ENCODE results near the gene BABAM2. TPM values are rescaled to one million over a fixed set of nuclear protein-coding genes. Genes with fewer than 3 reads are reported as not detected.
A peak's percentile ranks its signal among the peaks of the same experiment; 100 is the strongest.

BABAM2 gene
- total RNA-seq, 2 experiments from 2014 or later, result 19.7 to 33.2 TPM

DNA sequence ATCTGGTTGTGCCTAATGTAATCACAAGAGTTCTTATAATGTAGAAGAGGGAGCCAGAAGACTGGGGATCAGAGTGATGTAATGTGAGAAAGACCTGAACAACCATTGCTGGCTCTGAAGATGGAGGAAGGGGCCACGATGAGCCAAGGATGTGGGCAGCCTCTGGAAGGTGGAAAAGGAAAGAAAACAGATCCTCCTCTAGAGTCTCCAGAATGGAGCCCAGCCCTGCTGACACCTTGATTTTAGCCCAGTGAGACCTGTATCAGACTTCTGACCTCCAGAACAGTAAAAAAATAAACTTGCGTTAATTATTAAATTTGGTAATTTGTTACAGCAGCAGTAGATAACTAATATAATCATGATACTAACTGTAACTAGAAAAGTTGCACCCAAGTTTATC lies 3.4 kb upstream of the BABAM2 start:
- Histone ChIP-seq H3K4me3 (ENCODE audit: low read depth, low read length, poor library complexity, severe bottlenecking) (no peak overlapping the region), H3K9me2 (ENCODE audit: insufficient read depth, low read length) (no peaks in the 10 kb centered on the region), H3K36me3 (ENCODE audit: insufficient read depth, low read length) (no peaks in the 10 kb centered on the region), H3K4me2 (ENCODE audit: low read length) (no peak overlapping the region), H2AFZ (ENCODE audit: low read length) (no peak overlapping the region), H3K4me1 (ENCODE audit: insufficient read depth, low read length, poor library complexity, severe bottlenecking) (peaks cover 27% of the 10 kb centered on the region), H3K9me3 (ENCODE audit: low read length) (no peaks in the 10 kb centered on the region), H4K20me1 (ENCODE audit: insufficient read depth, low read length) (no peaks in the 10 kb centered on the region), H3K79me2 (ENCODE audit: insufficient read depth, low read depth, low read length) (peaks cover 10% of the 10 kb centered on the region; the same call in 1 of the 2 replicates), H3K27ac (ENCODE audit: low read depth, low read length, poor library complexity, severe bottlenecking) (no peak overlapping the region)
- BruUV-seq (replicated peaks), result no TSS peak
- POLR2A ChIA-PET, result no interaction called here
- DNase-seq (ENCODE audit: low spot score), result no peak
- intact Hi-C loops (cut with micrococcal nuclease; ENCODE audit: unreplicated experiment), result no loop called here
- CTCF ChIA-PET (ENCODE audit: unreplicated experiment), result no interaction called here
- TF ChIP-seq, protein P1, sequence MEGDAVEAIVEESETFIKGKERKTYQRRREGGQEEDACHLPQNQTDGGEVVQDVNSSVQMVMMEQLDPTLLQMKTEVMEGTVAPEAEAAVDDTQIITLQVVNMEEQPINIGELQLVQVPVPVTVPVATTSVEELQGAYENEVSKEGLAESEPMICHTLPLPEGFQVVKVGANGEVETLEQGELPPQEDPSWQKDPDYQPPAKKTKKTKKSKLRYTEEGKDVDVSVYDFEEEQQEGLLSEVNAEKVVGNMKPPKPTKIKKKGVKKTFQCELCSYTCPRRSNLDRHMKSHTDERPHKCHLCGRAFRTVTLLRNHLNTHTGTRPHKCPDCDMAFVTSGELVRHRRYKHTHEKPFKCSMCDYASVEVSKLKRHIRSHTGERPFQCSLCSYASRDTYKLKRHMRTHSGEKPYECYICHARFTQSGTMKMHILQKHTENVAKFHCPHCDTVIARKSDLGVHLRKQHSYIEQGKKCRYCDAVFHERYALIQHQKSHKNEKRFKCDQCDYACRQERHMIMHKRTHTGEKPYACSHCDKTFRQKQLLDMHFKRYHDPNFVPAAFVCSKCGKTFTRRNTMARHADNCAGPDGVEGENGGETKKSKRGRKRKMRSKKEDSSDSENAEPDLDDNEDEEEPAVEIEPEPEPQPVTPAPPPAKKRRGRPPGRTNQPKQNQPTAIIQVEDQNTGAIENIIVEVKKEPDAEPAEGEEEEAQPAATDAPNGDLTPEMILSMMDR (conservative IDR thresholded peaks at IDR 0.05; ENCODE audit: low read length), result no peak
- no peak for TF ChIP-seq EZH2phosphoT487 (IDR thresholded peaks at IDR 0.05; ENCODE audit: borderline replicate concordance, low read depth, low read length)

DNA sequence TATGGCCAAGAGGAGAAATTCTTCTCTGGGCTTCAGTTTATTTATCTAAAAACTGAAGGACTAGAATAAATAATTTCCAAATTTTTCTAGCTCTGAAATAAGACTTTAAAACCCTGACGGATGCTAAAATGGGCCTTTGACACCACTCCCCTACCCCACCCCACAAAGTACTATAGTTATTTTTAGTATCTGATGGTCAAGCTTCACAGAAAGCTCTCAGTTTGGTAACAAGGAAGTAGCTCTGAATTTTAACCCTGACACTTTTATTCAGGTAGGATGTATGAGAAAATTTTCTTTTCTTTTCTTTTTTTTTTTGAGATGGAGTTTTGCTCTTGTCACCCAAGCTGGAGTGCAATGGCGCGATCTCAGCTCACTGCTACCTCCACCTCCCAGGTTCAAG lies 2.7 kb upstream of the BABAM2 start:
- Histone ChIP-seq H3K9me3 (ENCODE audit: low read length) (no peaks in the 10 kb centered on the region), H3K4me2 (ENCODE audit: low read length) (no peak overlapping the region), H3K27ac (ENCODE audit: low read depth, low read length, poor library complexity, severe bottlenecking) (no peak overlapping the region), H4K20me1 (ENCODE audit: insufficient read depth, low read length) (no peaks in the 10 kb centered on the region), H2AFZ (ENCODE audit: low read length) (no peak overlapping the region), H3K4me1 (ENCODE audit: insufficient read depth, low read length, poor library complexity, severe bottlenecking) (peaks cover 32% of the 10 kb centered on the region), H3K79me2 (ENCODE audit: insufficient read depth, low read depth, low read length) (peaks cover 12% of the 10 kb centered on the region; the same call in 1 of the 2 replicates), H3K36me3 (ENCODE audit: insufficient read depth, low read length) (no peaks in the 10 kb centered on the region), H3K9me2 (ENCODE audit: insufficient read depth, low read length) (no peaks in the 10 kb centered on the region), H3K4me3 (ENCODE audit: low read depth, low read length, poor library complexity, severe bottlenecking) (no peak overlapping the region)
- no TSS peak for BruUV-seq (replicated peaks)
- POLR2A ChIA-PET, result interaction anchor here (0.5 to 1.2 kb wide), 2 partner anchors 56 to 224 kb away, joined by 3 read pairs; no protein-coding TSS in a partner anchor
- intact Hi-C loops (cut with micrococcal nuclease; ENCODE audit: unreplicated experiment), result no loop called here
- CTCF ChIA-PET (ENCODE audit: unreplicated experiment), result no interaction called here
- no peak for TF ChIP-seq EZH2phosphoT487 (IDR thresholded peaks at IDR 0.05; ENCODE audit: borderline replicate concordance, low read depth, low read length)
- TF ChIP-seq, protein P1 (conservative IDR thresholded peaks at IDR 0.05; ENCODE audit: low read length), result no peak
- no peak for DNase-seq (ENCODE audit: low spot score)

DNA sequence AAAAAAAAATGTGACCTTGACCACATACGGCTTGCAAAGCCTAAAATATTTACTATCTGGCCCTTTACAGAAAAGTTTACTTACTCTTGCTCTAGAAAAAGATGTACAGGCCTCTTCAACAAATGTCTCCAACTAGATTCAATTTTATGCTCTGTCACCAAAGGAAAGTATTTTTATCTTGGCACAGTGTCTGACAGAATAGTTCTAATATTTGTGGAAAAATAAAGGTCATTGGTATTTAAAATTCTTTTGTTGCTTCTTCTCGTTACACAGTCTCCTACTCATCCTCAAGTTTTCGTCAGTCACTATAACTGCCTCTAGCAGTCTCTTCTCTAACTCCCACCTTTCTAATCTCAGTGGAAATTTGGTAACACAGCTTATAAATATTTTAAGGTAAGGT lies 1.7 kb upstream of the BABAM2 start:
- DNase-seq (ENCODE audit: low spot score), result no peak
- ChIA-PET CTCF (ENCODE audit: unreplicated experiment) (no interaction called here), POLR2A (interaction anchor here (1.2 kb wide), 1 partner anchor 225 kb away, joined by 3 read pairs; no protein-coding TSS in a partner anchor)
- Histone ChIP-seq H3K4me3 (ENCODE audit: low read depth, low read length, poor library complexity, severe bottlenecking) (no peak overlapping the region), H4K20me1 (ENCODE audit: insufficient read depth, low read length) (no peaks in the 10 kb centered on the region), H3K9me3 (ENCODE audit: low read length) (no peaks in the 10 kb centered on the region), H3K36me3 (ENCODE audit: insufficient read depth, low read length) (no peaks in the 10 kb centered on the region), H3K27ac (ENCODE audit: low read depth, low read length, poor library complexity, severe bottlenecking) (no peak overlapping the region), H3K4me1 (ENCODE audit: insufficient read depth, low read length, poor library complexity, severe bottlenecking) (peaks cover 36% of the 10 kb centered on the region), H3K4me2 (ENCODE audit: low read length) (peak overlapping the region; percentile 91), H3K9me2 (ENCODE audit: insufficient read depth, low read length) (no peaks in the 10 kb centered on the region), H2AFZ (ENCODE audit: low read length) (peak overlapping the region; percentile 79; the same call in 1 of the 2 replicates), H3K79me2 (ENCODE audit: insufficient read depth, low read depth, low read length) (peaks cover 12% of the 10 kb centered on the region; the same call in 1 of the 2 replicates)
- no TSS peak for BruUV-seq (replicated peaks)
- TF ChIP-seq, protein P1 (conservative IDR thresholded peaks at IDR 0.05; ENCODE audit: low read length), result no peak
- TF ChIP-seq EZH2phosphoT487 (IDR thresholded peaks at IDR 0.05; ENCODE audit: borderline replicate concordance, low read depth, low read length), result no peak
- intact Hi-C loops (cut with micrococcal nuclease; ENCODE audit: unreplicated experiment), result no loop called here
